HG03558 (cell line): ENCODE results near the gene PACRG.

ENCODE experiments used
- ATAC-seq: cut with Tn5 transposase; IDR thresholded peaks from one replicate; pipeline ENCODE4 v1.9.1; 2021; ENCODE audit warnings: moderate number of reproducible peaks; ENCODE audit not compliant: unreplicated experiment; ENCODE audit errors: extremely low read depth

The PACRG gene

GRCh38 chr6:163319609-163320366, 592.0 kb downstream of the PACRG start:
- no peak for ATAC-seq

DNA sequence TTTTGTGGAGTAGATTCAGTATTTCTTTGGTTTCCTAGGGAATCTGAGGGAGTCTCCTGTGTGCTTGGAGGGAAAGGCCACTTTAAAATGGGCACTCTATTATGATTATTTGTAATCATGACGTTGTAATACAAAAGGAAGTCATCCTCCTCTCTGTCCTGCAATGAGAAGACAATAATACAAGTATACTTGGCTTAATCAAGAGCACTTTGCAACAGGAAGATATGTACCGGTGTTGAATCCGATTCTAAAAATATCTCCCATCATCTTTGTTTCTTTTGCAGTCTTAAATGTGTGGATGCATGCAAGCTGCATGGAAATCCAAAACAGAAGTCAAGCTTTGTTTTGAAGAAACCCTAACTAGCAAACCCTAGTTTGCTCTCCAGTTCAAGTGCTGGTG, 592.6 kb downstream of the PACRG start:
- no peak for ATAC-seq

DNA sequence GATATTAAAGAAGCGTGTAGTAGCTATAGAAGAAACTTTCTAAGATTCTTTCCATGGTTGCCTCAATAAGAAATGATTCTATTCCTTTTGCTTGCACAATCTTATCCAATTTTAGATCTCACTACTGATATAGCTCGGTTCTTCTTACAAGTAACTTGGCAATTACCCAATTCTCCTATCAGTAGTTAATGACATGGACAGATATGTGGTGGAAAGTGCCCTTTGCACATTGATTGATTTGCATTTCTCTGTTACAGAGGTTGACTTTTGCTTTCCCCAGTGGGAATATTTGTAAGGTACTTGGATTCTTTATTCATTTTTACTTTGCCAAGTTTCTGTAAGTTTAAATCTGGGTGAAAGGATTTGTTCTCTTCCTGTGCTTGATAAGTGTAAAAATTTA, 593.0 kb downstream of the PACRG start:
- ATAC-seq: no peak

DNA sequence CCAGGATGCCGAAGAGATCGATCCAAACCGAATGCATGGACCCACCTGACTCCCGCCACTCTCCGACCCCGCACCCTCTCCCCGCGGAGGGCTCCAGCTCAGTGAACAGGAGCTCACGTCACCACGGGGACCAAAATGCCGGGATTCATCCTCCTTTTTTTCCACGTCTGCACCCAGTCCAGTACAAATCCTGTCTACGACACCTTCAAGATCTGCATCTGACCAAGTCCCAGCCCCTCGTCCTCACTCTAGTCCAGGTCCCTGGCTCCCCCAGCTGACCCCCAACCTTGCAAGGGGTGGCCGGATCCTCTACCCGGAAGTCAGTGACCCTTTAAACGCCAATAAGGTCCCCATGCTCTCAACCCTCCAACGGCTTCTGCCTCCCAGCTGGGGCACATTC, 593.9 kb downstream of the PACRG start:
- no peak for ATAC-seq

GRCh38 chr6:163323274-163323673, 595.5 kb downstream of the PACRG start:
- ATAC-seq: no peak

DNA sequence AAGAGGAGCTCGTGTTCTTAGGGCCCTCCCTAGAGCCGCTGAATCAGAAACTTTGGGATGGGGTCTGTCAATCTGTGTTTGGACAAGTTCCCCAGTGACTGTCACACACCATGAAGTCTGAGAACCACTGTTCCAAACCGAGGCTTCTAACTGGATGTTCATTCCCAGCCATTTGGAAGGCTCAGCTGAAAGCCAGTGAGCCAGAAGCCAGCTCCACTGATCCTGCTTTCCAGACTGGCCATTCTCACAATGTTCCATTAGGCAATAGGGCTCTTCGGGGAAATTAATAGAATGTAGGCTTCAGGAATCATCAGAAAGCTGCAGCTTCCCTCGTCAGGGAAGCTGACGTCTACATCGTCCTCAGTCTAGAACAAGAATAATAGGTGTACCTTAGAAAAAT, 595.9 kb downstream of the PACRG start:
- no peak for ATAC-seq

- no peak for ATAC-seq
Observed at GRCh38 chr6:163324326-163324687, 596.5 kb downstream of the PACRG start.

- ATAC-seq: no peak
Observed at GRCh38 chr6:163324688-163325389, 597.1 kb downstream of the PACRG start.

- no peak for ATAC-seq
Observed at GRCh38 chr6:163325390-163325784, 597.6 kb downstream of the PACRG start.

- ATAC-seq: no peak
Observed at GRCh38 chr6:163327165-163327880, 599.5 kb downstream of the PACRG start.

- no peak for ATAC-seq
Observed at GRCh38 chr6:163327921-163328320, 600.1 kb downstream of the PACRG start.

DNA sequence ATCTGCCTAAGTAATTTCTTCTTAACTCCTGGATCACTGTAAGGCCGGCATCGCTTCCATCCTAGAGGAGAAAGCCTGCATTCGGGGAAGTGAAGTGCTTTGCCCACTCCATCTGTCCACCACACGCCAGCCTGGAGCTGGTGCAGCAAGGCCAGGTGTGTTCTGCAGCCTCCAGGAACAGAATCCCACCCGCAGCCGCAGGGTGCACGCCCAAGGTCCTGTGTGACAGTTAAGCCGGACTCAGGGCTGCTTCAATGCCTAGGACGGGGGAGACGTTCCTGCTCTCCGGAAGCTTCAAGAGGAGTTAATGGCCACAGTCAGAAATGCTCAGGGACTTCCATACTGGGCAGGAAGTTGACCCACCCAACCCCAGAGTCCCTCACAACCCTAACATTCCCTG, 600.6 kb downstream of the PACRG start:
- ATAC-seq: no peak

DNA sequence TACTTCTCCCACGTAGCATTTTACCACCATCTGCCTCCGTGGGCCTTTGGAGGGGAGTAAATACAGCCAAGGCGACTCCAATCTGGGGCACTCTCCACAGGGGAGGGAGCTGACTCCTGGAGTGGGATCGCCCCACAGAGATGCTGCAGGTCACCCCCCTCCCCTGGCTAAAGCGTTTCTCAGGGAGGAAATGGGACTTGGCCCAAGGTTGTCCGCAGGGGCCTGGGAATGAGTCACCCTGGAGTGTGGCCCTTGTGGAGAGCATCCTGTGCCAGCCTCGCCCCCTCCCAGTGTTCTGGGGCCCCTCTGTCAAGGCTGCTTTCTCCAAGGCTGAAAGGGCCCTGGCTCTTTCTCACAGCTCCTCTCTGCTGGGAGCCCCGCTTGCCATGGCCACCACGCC, 602.2 kb downstream of the PACRG start:
- no peak for ATAC-seq

- ATAC-seq: no peak
Observed at GRCh38 chr6:163331245-163331644, 603.5 kb downstream of the PACRG start.

- no peak for ATAC-seq
Observed at GRCh38 chr6:163332575-163332974, 604.8 kb downstream of the PACRG start.

DNA sequence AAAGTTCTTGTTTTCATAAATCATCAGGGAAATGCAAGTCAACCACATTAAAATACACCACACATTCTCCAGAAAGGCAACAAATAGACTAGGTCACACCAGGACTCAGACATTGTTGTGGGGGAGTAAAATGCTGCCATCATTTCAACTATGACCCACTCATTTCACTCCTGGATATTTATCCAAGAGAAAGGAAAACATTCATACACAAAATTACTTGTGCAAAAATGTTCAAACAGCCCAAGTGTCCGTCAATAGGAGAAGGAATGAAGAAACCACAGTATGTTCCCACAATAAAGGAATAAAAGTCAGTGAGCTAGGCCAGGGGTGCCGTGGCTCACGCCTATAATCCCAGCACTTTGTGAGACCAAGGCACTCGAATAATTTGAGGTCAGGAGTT, 605.3 kb downstream of the PACRG start:
- ATAC-seq: no peak

- no peak for ATAC-seq
Observed at GRCh38 chr6:163333701-163334663, 606.2 kb downstream of the PACRG start.

DNA sequence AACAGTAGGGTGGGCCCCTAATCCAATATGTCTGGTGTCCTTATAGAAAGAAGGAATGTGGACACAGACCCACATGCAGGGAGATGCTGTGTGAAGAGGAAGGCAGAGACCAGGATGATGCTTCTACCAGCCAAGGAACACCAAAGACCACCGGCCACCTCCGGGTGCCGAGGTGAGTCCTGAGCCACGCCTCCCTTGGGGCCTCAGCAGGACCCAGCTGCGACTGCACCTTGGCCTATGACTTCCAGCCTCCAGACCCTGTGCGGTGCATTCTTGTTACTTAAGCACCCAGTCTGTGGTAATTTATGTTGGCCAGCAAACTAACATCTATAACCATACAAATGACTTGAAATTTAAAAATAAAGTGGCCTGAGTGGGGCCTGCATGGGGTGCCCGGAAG, 607.3 kb downstream of the PACRG start:
- ATAC-seq: no peak

DNA sequence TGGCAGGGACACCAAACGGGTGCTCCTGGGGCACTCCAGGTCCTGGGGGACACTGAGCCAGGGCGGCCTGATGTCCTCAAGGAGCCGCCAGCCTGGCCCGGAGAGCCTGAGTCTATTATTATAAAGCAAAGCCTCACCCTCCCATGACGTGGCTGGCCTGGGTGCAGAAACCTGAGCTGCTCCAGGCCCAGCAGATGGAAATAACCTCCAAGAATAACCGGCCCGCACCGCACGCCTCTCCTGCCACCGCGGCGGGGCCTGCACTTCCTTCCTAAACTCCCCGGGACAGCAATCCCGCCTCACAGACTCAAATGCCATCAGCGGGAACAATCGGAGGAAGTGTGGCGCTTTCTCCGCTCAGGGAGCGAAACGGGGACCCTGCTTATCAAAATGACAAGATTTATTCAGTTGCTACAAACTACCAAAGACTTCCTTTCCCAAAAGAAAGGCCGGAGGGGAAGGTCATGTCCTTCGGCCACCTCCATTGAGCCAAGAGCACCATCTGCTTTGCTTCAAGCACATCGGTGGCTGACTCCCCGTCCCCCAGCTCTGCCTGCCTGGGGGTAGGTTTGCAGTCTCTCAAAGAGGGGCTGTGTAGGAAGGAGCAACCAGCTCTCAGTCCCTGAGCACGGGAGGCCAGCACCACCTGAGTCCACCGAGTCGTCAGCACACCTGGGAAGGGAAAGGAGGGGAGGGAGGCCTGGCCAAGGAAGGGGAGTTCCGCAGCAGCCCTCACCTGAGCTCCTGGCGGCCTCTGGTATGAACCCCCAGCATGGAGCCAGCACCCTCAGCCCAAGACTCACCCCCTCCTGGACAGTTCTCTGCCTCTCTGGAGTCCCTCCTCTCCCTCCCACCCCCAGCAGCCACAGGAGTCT, 608.1 kb downstream of the PACRG start:
- ATAC-seq: no peak
